UCSD-AML1 (cell line): ENCODE data around the gene SLC6A2.
"Not testable (repeated sequence)": the region's sequence is repeated elsewhere in the genome, so short reads cannot be mapped to it uniquely, and the experiment has no call there.

Source experiments
- DNase-seq: peaks from one replicate; lab custom pipeline; 2025; ENCODE audit not compliant: unreplicated experiment; lab: John Stamatoyannopoulos, UW

The SLC6A2 gene

GRCh38 chr16:55655897-55656681 lies at the start of gene SLC6A2:
Gene SLC6A2 (plus strand): TSS chr16:55655988. CDS start chr16:55656695, 707 bp downstream.
- no peak for DNase-seq

GRCh38 chr16:55613613-55614335 lies 42.0 kb upstream of the SLC6A2 start:
- no peak for DNase-seq

GRCh38 chr16:55615071-55615470 lies 40.7 kb upstream of the SLC6A2 start:
- no peak for DNase-seq

GRCh38 chr16:55615670-55616069 lies 40.1 kb upstream of the SLC6A2 start:
- DNase-seq, result not testable (repeated sequence)

GRCh38 chr16:55621771-55622170 lies 34.0 kb upstream of the SLC6A2 start:
- DNase-seq, result no peak

- no peak for DNase-seq
Observed at GRCh38 chr16:55622272-55622671, 33.5 kb upstream of the SLC6A2 start.

- DNase-seq, result no peak
Observed at GRCh38 chr16:55622930-55623561, 32.7 kb upstream of the SLC6A2 start.

GRCh38 chr16:55623640-55624039 lies 32.1 kb upstream of the SLC6A2 start:
- DNase-seq, result no peak

GRCh38 chr16:55624696-55625095 lies 31.1 kb upstream of the SLC6A2 start:
- DNase-seq, result no peak

- DNase-seq, result no peak
Observed at GRCh38 chr16:55625843-55626242, 29.9 kb upstream of the SLC6A2 start.

- no peak for DNase-seq
Observed at GRCh38 chr16:55628306-55628968, 27.4 kb upstream of the SLC6A2 start.

- DNase-seq, result no peak
Observed at GRCh38 chr16:55630774-55631173, 25.0 kb upstream of the SLC6A2 start.

GRCh38 chr16:55632259-55632658 lies 23.5 kb upstream of the SLC6A2 start:
- DNase-seq, result no peak

- DNase-seq, result no peak
Observed at GRCh38 chr16:55634193-55634592, 21.6 kb upstream of the SLC6A2 start.

GRCh38 chr16:55638256-55638655 lies 17.5 kb upstream of the SLC6A2 start:
- no peak for DNase-seq

GRCh38 chr16:55640701-55641327 lies 15.0 kb upstream of the SLC6A2 start:
- no peak for DNase-seq

- DNase-seq, result no peak
Observed at GRCh38 chr16:55641430-55642056, 14.2 kb upstream of the SLC6A2 start.

GRCh38 chr16:55642611-55643010 lies 13.2 kb upstream of the SLC6A2 start:
- no peak for DNase-seq

GRCh38 chr16:55643161-55643970 lies 12.4 kb upstream of the SLC6A2 start:
- no peak for DNase-seq

GRCh38 chr16:55645986-55646385 lies 9.8 kb upstream of the SLC6A2 start:
- no peak for DNase-seq
